Activated CD4-positive, alpha-beta T cell treated with anti-CD3 and anti-CD28 coated beads, Interleukin-2, amount 10 ng/mL, durations not matched to agents 7 days and 5 days (primary cell): ENCODE data around the gene C19orf85. TPM values are rescaled to one million over a fixed set of nuclear protein-coding genes. Genes with fewer than 3 reads are reported as not detected.
A peak's percentile ranks its signal among the peaks of the same experiment; 100 is the strongest.

Experiments used
- CTCF ChIA-PET: fragments of 350-600 bp; sonication (Branson Sonifier 250); formaldehyde crosslinking; loops from one replicate; lab custom pipeline; 2021; ENCODE audit warnings: antibody characterized with exemption; lab: Charles Lee
- POLR2A ChIA-PET: fragments of 350-600 bp; sonication (Branson Sonifier 250); formaldehyde crosslinking; loops from one replicate; lab custom pipeline; 2021; ENCODE audit warnings: antibody characterized with exemption; lab: Charles Lee
- DNase-seq: peaks from one replicate; pipeline ENCODE4 v3.0.0-alpha.2; 2020
- H3K27ac Mint-ChIP-seq: one replicate; pipeline ENCODE4 v1.8.0; 2021; ENCODE audit warnings: mild to moderate bottlenecking, moderate library complexity, mixed read lengths
- H3K27me3 Mint-ChIP-seq: one replicate; pipeline ENCODE4 v1.8.0; 2021; ENCODE audit warnings: mixed read lengths
- H3K36me3 Mint-ChIP-seq: one replicate; pipeline ENCODE4 v1.8.0; 2021; ENCODE audit warnings: low read depth, mixed read lengths
- H3K4me1 Mint-ChIP-seq: one replicate; pipeline ENCODE4 v1.8.0; 2021; ENCODE audit warnings: mixed read lengths
- H3K4me3 Mint-ChIP-seq: one replicate; pipeline ENCODE4 v1.8.0; 2021; ENCODE audit warnings: mild to moderate bottlenecking, moderate library complexity, mixed read lengths
- H3K9me3 Mint-ChIP-seq: one replicate; pipeline ENCODE4 v1.8.0; 2021; ENCODE audit warnings: mixed read lengths
- total RNA-seq, 2 experiments: library from RNA; stranded (reverse); gene quantifications; one replicate each; pipeline ENCODE4 v1.2.3, GENCODE V29; 2021

Gene C19orf85
- total RNA-seq, 2 experiments from 2014 or later, result not detected

- Mint-ChIP-seq H3K27me3 (peaks cover 2% of the 10 kb centered on the region), H3K36me3 (peaks cover 1% of the 10 kb centered on the region), H3K27ac (peak within 1 kb of the TSS; percentile 62), H3K4me3 (no peak within 1 kb of the TSS), H3K9me3 (no peaks in the 10 kb centered on the region), H3K4me1 (peaks cover 8% of the 10 kb centered on the region)
- DNase-seq, result no peak
- ChIA-PET POLR2A (no interaction called here), CTCF (interaction anchor here (1.2 to 2.0 kb wide), 2 partner anchors 16 kb away, joined by 4 to 15 read pairs; no protein-coding TSS in a partner anchor)
Measured at GRCh38 chr19:55487924-55488687, 23.6 kb upstream of the C19orf85 start, which contains the start of gene SSC5D. Gene SSC5D (plus strand): TSS chr19:55488436. CDS start chr19:55488590, 154 bp downstream.

GRCh38 chr19:55486971-55487923 is 22.7 kb upstream of the C19orf85 start:
- no peak for DNase-seq
- H3K4me3 Mint-ChIP-seq, result no peak overlapping the region
- peaks cover 1% of the 10 kb centered on the region for H3K36me3 Mint-ChIP-seq
- H3K9me3 Mint-ChIP-seq, result no peaks in the 10 kb centered on the region
- peaks cover 8% of the 10 kb centered on the region for H3K4me1 Mint-ChIP-seq
- POLR2A ChIA-PET, result no interaction called here
- CTCF ChIA-PET, result interaction anchor here (1.6 to 2.0 kb wide), 2 partner anchors 17 to 20 kb away, joined by 3 to 15 read pairs; no protein-coding TSS in a partner anchor
- H3K27me3 Mint-ChIP-seq, result peaks cover 2% of the 10 kb centered on the region
- H3K27ac Mint-ChIP-seq, result peak overlapping the region; percentile 62

- Mint-ChIP-seq H3K4me1 (peaks cover 8% of the 10 kb centered on the region), H3K36me3 (peaks cover 1% of the 10 kb centered on the region), H3K27ac (peak overlapping the region; percentile 85), H3K27me3 (no peaks in the 10 kb centered on the region), H3K4me3 (peak overlapping the region; percentile 69), H3K9me3 (no peaks in the 10 kb centered on the region)
- no peak for DNase-seq
- ChIA-PET CTCF (interaction anchor here (1.1 to 2.0 kb wide), 4 partner anchors 15 to 146 kb away, joined by 3 to 15 read pairs (median 3); no protein-coding TSS in a partner anchor), POLR2A (interaction anchor here (0.6 kb wide), 1 partner anchor 314 kb away, joined by 3 read pairs; no protein-coding TSS in a partner anchor)
Measured at GRCh38 chr19:55486043-55486970, 21.8 kb upstream of the C19orf85 start.

GRCh38 chr19:55485439-55486011 is 21.0 kb upstream of the C19orf85 start:
- DNase-seq, result no peak
- Mint-ChIP-seq H3K4me3 (peak overlapping the region; percentile 74), H3K4me1 (peaks cover 9% of the 10 kb centered on the region), H3K27me3 (no peaks in the 10 kb centered on the region), H3K36me3 (peaks cover 1% of the 10 kb centered on the region), H3K9me3 (no peaks in the 10 kb centered on the region), H3K27ac (peak overlapping the region; percentile 85)
- CTCF ChIA-PET, result interaction anchor here (1.1 to 2.0 kb wide), 5 partner anchors 16 to 147 kb away, joined by 3 to 15 read pairs (median 3); no protein-coding TSS in a partner anchor
- POLR2A ChIA-PET, result interaction anchor here (0.6 to 1.0 kb wide), 2 partner anchors 9 to 314 kb away, joined by 3 to 5 read pairs; partner anchors contain the start of gene ZNF628

- H3K9me3 Mint-ChIP-seq, result no peaks in the 10 kb centered on the region
- H3K27me3 Mint-ChIP-seq, result no peaks in the 10 kb centered on the region
- ChIA-PET POLR2A (interaction anchor here (1.0 kb wide), 1 partner anchor 8 kb away, joined by 5 read pairs; the partner anchor contains the start of gene ZNF628), CTCF (interaction anchor here (0.7 to 1.5 kb wide), 4 partner anchors 16 to 148 kb away, joined by 3 to 6 read pairs (median 4); no protein-coding TSS in a partner anchor)
- peaks cover 3% of the 10 kb centered on the region for H3K36me3 Mint-ChIP-seq
- peak; percentile 62 for DNase-seq
- H3K4me1 Mint-ChIP-seq, result peaks cover 12% of the 10 kb centered on the region
- peak within 1 kb of the TSS; percentile 85 for H3K27ac Mint-ChIP-seq
- peak within 1 kb of the TSS; percentile 74 for H3K4me3 Mint-ChIP-seq
Measured at GRCh38 chr19:55484593-55485438, 20.3 kb upstream of the C19orf85 start, which contains the start of gene NAT14. Gene NAT14 (plus strand): TSS chr19:55485188. CDS start chr19:55485709, 521 bp downstream.

- ChIA-PET CTCF (interaction anchor here (1.1 to 1.5 kb wide), 2 partner anchors 17 to 20 kb away, joined by 3 to 6 read pairs; no protein-coding TSS in a partner anchor), POLR2A (no interaction called here)
- Mint-ChIP-seq H3K9me3 (no peaks in the 10 kb centered on the region), H3K27me3 (no peaks in the 10 kb centered on the region), H3K4me3 (peak overlapping the region; percentile 74), H3K4me1 (peaks cover 19% of the 10 kb centered on the region), H3K36me3 (peaks cover 3% of the 10 kb centered on the region), H3K27ac (no peak overlapping the region)
- DNase-seq, result no peak
Measured at GRCh38 chr19:55483706-55484592, 19.4 kb upstream of the C19orf85 start.

- POLR2A ChIA-PET, result no interaction called here
- peaks cover 27% of the 10 kb centered on the region for H3K4me1 Mint-ChIP-seq
- CTCF ChIA-PET, result no interaction called here
- no peaks in the 10 kb centered on the region for H3K9me3 Mint-ChIP-seq
- DNase-seq, result no peak
- H3K4me3 Mint-ChIP-seq, result no peak overlapping the region
- H3K36me3 Mint-ChIP-seq, result peaks cover 3% of the 10 kb centered on the region
- no peak overlapping the region for H3K27ac Mint-ChIP-seq
- H3K27me3 Mint-ChIP-seq, result no peaks in the 10 kb centered on the region
Measured at GRCh38 chr19:55482967-55483705, 18.6 kb upstream of the C19orf85 start.

GRCh38 chr19:55482156-55482961 is 17.8 kb upstream of the C19orf85 start:
- H3K4me3 Mint-ChIP-seq, result no peak overlapping the region
- H3K27me3 Mint-ChIP-seq, result no peaks in the 10 kb centered on the region
- DNase-seq, result no peak
- peaks cover 31% of the 10 kb centered on the region for H3K4me1 Mint-ChIP-seq
- H3K9me3 Mint-ChIP-seq, result no peaks in the 10 kb centered on the region
- POLR2A ChIA-PET, result no interaction called here
- no peak overlapping the region for H3K27ac Mint-ChIP-seq
- H3K36me3 Mint-ChIP-seq, result peaks cover 3% of the 10 kb centered on the region
- CTCF ChIA-PET, result no interaction called here

GRCh38 chr19:55481794-55482155 is 17.2 kb upstream of the C19orf85 start:
- no peaks in the 10 kb centered on the region for H3K9me3 Mint-ChIP-seq
- H3K27ac Mint-ChIP-seq, result no peak overlapping the region
- H3K36me3 Mint-ChIP-seq, result peaks cover 3% of the 10 kb centered on the region
- H3K4me3 Mint-ChIP-seq, result no peak overlapping the region
- no peak for DNase-seq
- ChIA-PET POLR2A (no interaction called here), CTCF (no interaction called here)
- H3K27me3 Mint-ChIP-seq, result no peaks in the 10 kb centered on the region
- H3K4me1 Mint-ChIP-seq, result peaks cover 33% of the 10 kb centered on the region
